Esophagus squamous epithelium (tissue), 4 donors: Measurements from ENCODE around the gene ZNF26.

Experiments
- POLR2A ChIP-seq, 4 donors: fragments of 450-650 bp; IDR thresholded peaks; one replicate each; pipeline ENCODE4 v1.6.1; 2017; ENCODE audit warnings: antibody characterized with exemption in 4 of 4, mild to moderate bottlenecking in 4 of 4, moderate library complexity in 3 of 4
- TF ChIP-seq, protein P1 (sequence below), 6 experiments: fragments of 450-650 bp in 4 of 6; fragments of 200-600 bp in 2 of 6; sonication (generic) in 2 of 6; IDR thresholded peaks; one replicate each; pipeline ENCODE4 v1.5.1; 2016 to 2019; ENCODE audit warnings: antibody characterized with exemption in 6 of 6, mild to moderate bottlenecking in 4 of 6, moderate library complexity in 4 of 6

DNA sequence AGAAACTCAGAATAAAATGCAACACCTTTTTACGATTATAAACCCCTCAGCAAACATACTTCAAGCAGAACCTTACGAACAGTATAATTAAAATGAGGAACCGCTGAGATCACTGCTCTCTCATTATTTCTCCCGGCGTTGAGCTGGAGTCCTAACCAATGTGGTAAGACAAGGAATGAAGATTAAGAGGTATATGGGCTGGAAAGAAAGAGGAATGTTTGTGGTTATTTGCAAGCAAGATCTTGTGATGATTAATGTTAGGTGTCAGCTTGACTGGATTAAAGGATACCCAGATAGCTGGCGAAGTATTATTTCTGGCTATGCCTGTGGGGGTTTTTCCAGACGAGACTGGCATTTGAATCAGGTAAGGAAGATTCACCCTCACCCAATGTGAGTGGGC, 40.8 kb downstream of the ZNF26 start:
- TF ChIP-seq, protein P1, sequence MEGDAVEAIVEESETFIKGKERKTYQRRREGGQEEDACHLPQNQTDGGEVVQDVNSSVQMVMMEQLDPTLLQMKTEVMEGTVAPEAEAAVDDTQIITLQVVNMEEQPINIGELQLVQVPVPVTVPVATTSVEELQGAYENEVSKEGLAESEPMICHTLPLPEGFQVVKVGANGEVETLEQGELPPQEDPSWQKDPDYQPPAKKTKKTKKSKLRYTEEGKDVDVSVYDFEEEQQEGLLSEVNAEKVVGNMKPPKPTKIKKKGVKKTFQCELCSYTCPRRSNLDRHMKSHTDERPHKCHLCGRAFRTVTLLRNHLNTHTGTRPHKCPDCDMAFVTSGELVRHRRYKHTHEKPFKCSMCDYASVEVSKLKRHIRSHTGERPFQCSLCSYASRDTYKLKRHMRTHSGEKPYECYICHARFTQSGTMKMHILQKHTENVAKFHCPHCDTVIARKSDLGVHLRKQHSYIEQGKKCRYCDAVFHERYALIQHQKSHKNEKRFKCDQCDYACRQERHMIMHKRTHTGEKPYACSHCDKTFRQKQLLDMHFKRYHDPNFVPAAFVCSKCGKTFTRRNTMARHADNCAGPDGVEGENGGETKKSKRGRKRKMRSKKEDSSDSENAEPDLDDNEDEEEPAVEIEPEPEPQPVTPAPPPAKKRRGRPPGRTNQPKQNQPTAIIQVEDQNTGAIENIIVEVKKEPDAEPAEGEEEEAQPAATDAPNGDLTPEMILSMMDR (IDR thresholded peaks at IDR 0.05) = no peak
- TF ChIP-seq POLR2A (IDR thresholded peaks at IDR 0.05) = no peak
